Measurements from ENCODE around the gene VEPH1.

- no peak for TF ChIP-seq CTCF (IDR thresholded peaks at IDR 0.05)
- no peak for TF ChIP-seq POLR2A (IDR thresholded peaks at IDR 0.05)
These were observed 143.2 kb downstream of the VEPH1 start for GRCh38 chr3:157360044-157360443.

Measured in body of pancreas (tissue), 4 donors.